Loucy (cell line): Measurements from ENCODE around the gene SGK1.

Experiments
- CTCF ChIP-seq: fragments of 200-600 bp; sonication (generic); conservative IDR thresholded peaks from 2 replicates; pipeline ENCODE4 v1.5.1; 2014; ENCODE audit warnings: mild to moderate bottlenecking, antibody characterized with exemption, low read length
- EZH2phosphoT487 ChIP-seq: fragments of 200-600 bp; IDR thresholded peaks from 2 replicates; pipeline ENCODE4 v1.6.1; 2018; ENCODE audit warnings: antibody characterized with exemption, mild to moderate bottlenecking, moderate library complexity, borderline replicate concordance

GRCh38 chr6:134261766-134262165 lies 56.1 kb downstream of the SGK1 start:
- TF ChIP-seq CTCF (no peak), EZH2phosphoT487 (no peak)
